Right lobe of liver (tissue), 6 donors: ENCODE measurements around the gene PFKFB4. TPM values are rescaled to one million over a fixed set of nuclear protein-coding genes. Genes with fewer than 3 reads are reported as not detected.

Experiments used
- ATAC-seq, 4 donors: fragments of 200-7000 bp; cut with Tn5 transposase; one replicate each; pipeline ENCODE4 v1.9.1; 2020; ENCODE audit warnings: mild to moderate bottlenecking in 4 of 4, moderate library complexity in 4 of 4
- DNase-seq, 3 donors: peaks; one replicate each; pipeline ENCODE4 v3.0.0-alpha.2; 2020
- H3K27ac ChIP-seq, 3 donors: fragments of 200-600 bp; one replicate each; pipeline ENCODE4 v1.8.0; 2022
- H3K27me3 ChIP-seq, 2 donors: fragments of 200-600 bp; one replicate each; pipeline ENCODE4 v1.8.0; 2022
- H3K36me3 ChIP-seq, 4 donors: fragments of 200-600 bp; sonication (generic) in 1 of 4; one replicate each; pipeline versions ENCODE4 v1.5.1 to v1.8.0; 2017 to 2022; ENCODE audit warnings: control low read depth in 1 of 4
- H3K4me1 ChIP-seq, 4 donors: fragments of 200-600 bp; sonication (generic) in 1 of 4; one replicate each; pipeline versions ENCODE4 v1.5.1 to v1.8.0; 2017 to 2022; ENCODE audit warnings: control low read depth in 1 of 4
- H3K4me3 ChIP-seq, 3 donors: fragments of 200-600 bp; one replicate each; pipeline ENCODE4 v1.8.0; 2022
- H3K9me3 ChIP-seq, 4 donors: fragments of 200-600 bp; sonication (generic) in 1 of 4; one replicate each; pipeline versions ENCODE4 v1.5.1 to v1.8.0; 2017 to 2022; ENCODE audit warnings: control low read depth in 1 of 4
- CTCF ChIP-seq, 4 donors: fragments of 200-600 bp in 3 of 4; fragments of 450-650 bp in 1 of 4; IDR thresholded peaks; one replicate each; pipeline versions ENCODE4 v1.5.1 to v1.8.0; 2016 to 2022; ENCODE audit warnings: antibody characterized with exemption in 4 of 4, mild to moderate bottlenecking in 2 of 4
- POLR2A ChIP-seq: fragments of 450-650 bp; IDR thresholded peaks from one replicate; pipeline ENCODE4 v1.6.1; 2017; ENCODE audit warnings: antibody characterized with exemption, mild to moderate bottlenecking
- WGBS: methylation state at CpG from one replicate; pipeline ENCODE4 v1.1.6; 2018; ENCODE audit warnings: low coverage, low lambda C conversion rate; ENCODE audit not compliant: insufficient coverage; ENCODE audit errors: missing lambda C conversion rate; 5-methylcytosine and 5-hydroxymethylcytosine counted together
- intact Hi-C, 2 donors: fragments of 100-400 bp; cut with DNase I; formaldehyde crosslinking; loops; one replicate each; pipeline versions ENCODE4 v1.11.2 to v1.14.1; 2022
- total RNA-seq, 6 experiments: library from RNA; depleted of rRNA in 2 of 6; stranded (reverse); fragments of >200 nt in 2 of 6; fragmentation: NEBNext Ultra II Directional in 3 of 6; extraction: Animal tissue kit (Norgen Biotek cat#: 25700) in 3 of 6; gene quantifications; one replicate each; pipeline versions ENCODE4 v1.1.0 to v1.2.4, GENCODE V29; 2016 to 2023
- donor health status: DM: no; HTN: yes; CAD: no.
- donor health status: DM: no; HTN: no; CAD: no.
- donor health status: DM: no; HTN: no; CAD: no.
- donor health status: DM: no; HTN: yes; CAD: no.
- donor health status: DM: no; HTN: yes; CAD: no.

PFKFB4 gene
- total RNA-seq, 6 experiments from 2014 or later = 0.59 to 10.8 (median 1.4) TPM

GRCh38 chr3:48518069-48518468 is 38.5 kb downstream of the PFKFB4 start:
- ATAC-seq (no peak), DNase-seq (no peak)
- H3K9me3 ChIP-seq = no peaks in the 10 kb centered on the region
- no peak overlapping the region for H3K27ac ChIP-seq
- H3K4me1 ChIP-seq = no peaks in the 10 kb centered on the region
- no peak for TF ChIP-seq CTCF (IDR thresholded peaks at IDR 0.05)
- TF ChIP-seq POLR2A = no peak
- intact Hi-C loops = no loop called here
- 65% methylated on average over 2 of the region's 6 CpGs for WGBS
- H3K4me3 ChIP-seq = no peak overlapping the region
- H3K36me3 ChIP-seq = no peaks in the 10 kb centered on the region
- H3K27me3 ChIP-seq = no peaks in the 10 kb centered on the region

GRCh38 chr3:48516571-48516970 is 40.0 kb downstream of the PFKFB4 start:
- no peak for ATAC-seq
- TF ChIP-seq CTCF (IDR thresholded peaks at IDR 0.05) = no peak
- TF ChIP-seq POLR2A = no peak
- intact Hi-C loops = no loop called here
- no peaks in the 10 kb centered on the region for H3K9me3 ChIP-seq
- DNase-seq = no peak
- H3K27ac ChIP-seq = no peak overlapping the region
- H3K27me3 ChIP-seq = no peaks in the 10 kb centered on the region
- no peak overlapping the region for H3K4me3 ChIP-seq
- no peaks in the 10 kb centered on the region for H3K4me1 ChIP-seq
- WGBS = 85% methylated on average over 3 of the region's 8 CpGs
- no peaks in the 10 kb centered on the region for H3K36me3 ChIP-seq

- H3K4me3 ChIP-seq = no peak overlapping the region
- no peaks in the 10 kb centered on the region for H3K27me3 ChIP-seq
- intact Hi-C loops = no loop called here
- no peaks in the 10 kb centered on the region for H3K4me1 ChIP-seq
- H3K9me3 ChIP-seq = no peaks in the 10 kb centered on the region
- no peaks in the 10 kb centered on the region for H3K36me3 ChIP-seq
- TF ChIP-seq CTCF (IDR thresholded peaks at IDR 0.05) = no peak
- TF ChIP-seq POLR2A = no peak
- no peak for DNase-seq
- ATAC-seq = no peak
- H3K27ac ChIP-seq = no peak overlapping the region
- WGBS = 68% methylated on average over 4 of the region's 8 CpGs
Observed at GRCh38 chr3:48514431-48515227, 42.0 kb downstream of the PFKFB4 start.

GRCh38 chr3:48511551-48511950 is 45.1 kb downstream of the PFKFB4 start:
- 72% methylated on average over 4 of the region's 4 CpGs for WGBS
- H3K9me3 ChIP-seq = no peaks in the 10 kb centered on the region
- TF ChIP-seq CTCF (IDR thresholded peaks at IDR 0.05) (no peak), POLR2A (no peak)
- H3K4me1 ChIP-seq = no peaks in the 10 kb centered on the region
- H3K27ac ChIP-seq = no peak overlapping the region
- ATAC-seq (no peak), DNase-seq (no peak)
- no peaks in the 10 kb centered on the region for H3K27me3 ChIP-seq
- no peak overlapping the region for H3K4me3 ChIP-seq
- intact Hi-C loops = no loop called here
- H3K36me3 ChIP-seq = no peaks in the 10 kb centered on the region
